Astrocyte (in vitro differentiated cells and primary cell): ENCODE results near the gene TP53. TPM values are rescaled to one million over a fixed set of nuclear protein-coding genes. Genes with fewer than 3 reads are reported as not detected.
A peak's percentile ranks its signal among the peaks of the same experiment; 100 is the strongest.

Experiments used
- DNase-seq: peaks from one replicate; pipeline ENCODE4 v3.0.0-alpha.2; 2010; ENCODE audit warnings: low read depth
- FAIRE-seq: peaks from 2 replicates; lab custom pipeline; 2011; peaks lifted over from hg19 to GRCh38; lab: Jason Lieb, UNC
- H2AFZ ChIP-seq: 2 replicates; pipeline ENCODE4 v1.6.0; 2012; ENCODE audit warnings: low read depth, low read length, inconsistent platforms
- H3K27ac ChIP-seq: 2 replicates; pipeline ENCODE4 v1.5.1; 2011; ENCODE audit warnings: low read depth, low read length, inconsistent platforms
- H3K27me3 ChIP-seq: 2 replicates; pipeline ENCODE4 v1.6.0; 2011; ENCODE audit warnings: low read length, inconsistent platforms; ENCODE audit not compliant: insufficient read depth
- H3K36me3 ChIP-seq: 2 replicates; pipeline ENCODE4 v1.5.1; 2011; ENCODE audit warnings: low read length, inconsistent platforms; ENCODE audit not compliant: insufficient read depth
- H3K4me1 ChIP-seq: 2 replicates; pipeline ENCODE4 v1.5.1; 2011; ENCODE audit warnings: low read length, inconsistent platforms; ENCODE audit not compliant: insufficient read depth
- H3K4me2 ChIP-seq: 2 replicates; pipeline ENCODE4 v1.6.0; 2012; ENCODE audit warnings: low read length, inconsistent platforms
- H3K4me3 ChIP-seq: 2 replicates; pipeline ENCODE4 v1.5.1; 2011; ENCODE audit warnings: low read depth, mild to moderate bottlenecking, low read length, inconsistent platforms; ENCODE audit not compliant: insufficient read depth
- H3K79me2 ChIP-seq: 2 replicates; pipeline ENCODE4 v1.6.0; 2012; ENCODE audit warnings: mild to moderate bottlenecking, low read length, inconsistent platforms; ENCODE audit not compliant: insufficient read depth
- H3K9ac ChIP-seq: 2 replicates; pipeline ENCODE4 v1.6.0; 2012; ENCODE audit warnings: mild to moderate bottlenecking, low read length, inconsistent platforms
- H3K9me3 ChIP-seq: 2 replicates; pipeline ENCODE4 v1.5.1; 2012; ENCODE audit warnings: low read depth, mild to moderate bottlenecking, low read length, inconsistent platforms; ENCODE audit not compliant: insufficient read depth
- H4K20me1 ChIP-seq: 2 replicates; pipeline ENCODE4 v1.6.0; 2012; ENCODE audit warnings: low read length, inconsistent platforms; ENCODE audit not compliant: insufficient read depth
- H3K27ac Mint-ChIP-seq: one replicate; pipeline ENCODE4 v1.8.0; 2021; ENCODE audit warnings: mild to moderate bottlenecking, mixed read lengths; ENCODE audit not compliant: unreplicated experiment
- H3K27me3 Mint-ChIP-seq: one replicate; pipeline ENCODE4 v1.8.0; 2021; ENCODE audit warnings: low read depth, mixed read lengths; ENCODE audit not compliant: unreplicated experiment
- H3K36me3 Mint-ChIP-seq: one replicate; pipeline ENCODE4 v1.8.0; 2021; ENCODE audit warnings: low read depth, mixed read lengths; ENCODE audit not compliant: unreplicated experiment
- H3K4me1 Mint-ChIP-seq: one replicate; pipeline ENCODE4 v1.8.0; 2021; ENCODE audit warnings: low read depth, mixed read lengths; ENCODE audit not compliant: unreplicated experiment
- H3K4me3 Mint-ChIP-seq: one replicate; pipeline ENCODE4 v1.8.0; 2021; ENCODE audit warnings: mild to moderate bottlenecking, moderate library complexity, mixed read lengths; ENCODE audit not compliant: unreplicated experiment
- H3K9me3 Mint-ChIP-seq: one replicate; pipeline ENCODE4 v1.8.0; 2021; ENCODE audit warnings: mild to moderate bottlenecking, mixed read lengths; ENCODE audit not compliant: unreplicated experiment
- EZH2 ChIP-seq: IDR thresholded peaks from 2 replicates; pipeline ENCODE4 v1.6.1; 2012; ENCODE audit warnings: mild to moderate bottlenecking, low read length, inconsistent platforms; ENCODE audit not compliant: insufficient read depth
- total RNA-seq: library from RNA; stranded (reverse); gene quantifications from 2 replicates; pipeline ENCODE4 v1.2.1, GENCODE V29; 2021
- TF ChIP-seq, protein P1 (sequence below): IDR thresholded peaks from 2 replicates; pipeline ENCODE4 v1.5.1; 2011; ENCODE audit warnings: low read depth, mild to moderate bottlenecking, inconsistent platforms, low read length, moderate library complexity; ENCODE audit not compliant: insufficient read depth

The TP53 gene
- total RNA-seq, 1 donor from 2014 or later: 94.4 TPM

DNA sequence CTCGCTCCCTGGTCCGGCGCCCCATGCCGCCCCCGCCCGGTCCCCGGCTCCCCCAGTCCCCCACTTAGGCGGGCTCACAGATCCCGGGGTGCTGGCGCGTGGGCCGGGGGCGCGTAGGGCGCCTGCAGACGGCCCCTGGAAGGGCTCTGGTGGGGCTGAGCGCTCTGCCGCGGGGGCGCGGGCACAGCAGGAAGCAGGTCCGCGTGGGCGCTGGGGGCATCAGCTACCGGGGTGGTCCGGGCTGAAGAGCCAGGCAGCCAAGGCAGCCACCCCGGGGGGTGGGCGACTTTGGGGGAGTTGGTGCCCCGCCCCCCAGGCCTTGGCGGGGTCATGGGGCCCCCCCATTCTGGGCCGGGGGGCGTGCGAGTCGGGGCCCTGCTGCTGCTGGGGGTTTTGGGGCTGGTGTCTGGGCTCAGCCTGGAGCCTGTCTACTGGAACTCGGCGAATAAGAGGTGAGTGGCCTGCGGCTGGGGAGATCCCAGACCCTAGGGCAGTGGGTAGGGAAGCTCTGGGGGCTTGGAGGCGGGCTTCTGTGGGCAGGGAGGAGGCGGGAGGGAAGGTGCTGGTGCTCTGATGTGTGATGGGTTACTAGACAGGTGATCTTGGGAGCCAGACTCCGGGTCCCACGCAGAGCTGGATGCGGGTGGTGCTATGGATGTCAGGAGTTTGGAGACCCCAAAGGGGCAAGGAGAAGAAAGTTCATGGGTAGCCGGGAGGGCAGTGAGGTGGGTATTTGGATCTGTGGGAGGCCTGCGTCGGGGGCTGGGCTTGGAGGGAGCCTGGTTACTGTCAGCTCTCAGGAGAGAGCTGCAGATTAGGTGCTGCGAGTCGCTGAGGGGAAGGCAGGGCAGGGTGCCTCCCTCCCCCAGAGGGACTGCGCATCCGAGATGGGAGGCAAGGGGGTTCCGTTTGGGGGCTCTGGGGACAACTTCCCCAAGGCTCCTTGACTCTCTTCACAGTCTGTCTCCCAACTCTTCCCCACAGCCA, 18.3 kb upstream of the TP53 start:
- peaks cover 2% of the 10 kb centered on the region for H3K36me3 Mint-ChIP-seq
- no peak overlapping the region for H2AFZ ChIP-seq
- FAIRE-seq (no peak), DNase-seq (no peak)
- H3K4me3 Mint-ChIP-seq: peak overlapping the region; percentile 81
- H3K27ac Mint-ChIP-seq: peak overlapping the region; percentile 44
- no peaks in the 10 kb centered on the region for H3K36me3 ChIP-seq
- peaks cover 4% of the 10 kb centered on the region for H4K20me1 ChIP-seq
- no peak overlapping the region for H3K27ac ChIP-seq
- H3K9ac ChIP-seq: peak overlapping the region; percentile 23
- H3K27me3 Mint-ChIP-seq: peaks cover 12% of the 10 kb centered on the region
- peaks cover 11% of the 10 kb centered on the region for H3K4me1 Mint-ChIP-seq
- TF ChIP-seq, protein P1, sequence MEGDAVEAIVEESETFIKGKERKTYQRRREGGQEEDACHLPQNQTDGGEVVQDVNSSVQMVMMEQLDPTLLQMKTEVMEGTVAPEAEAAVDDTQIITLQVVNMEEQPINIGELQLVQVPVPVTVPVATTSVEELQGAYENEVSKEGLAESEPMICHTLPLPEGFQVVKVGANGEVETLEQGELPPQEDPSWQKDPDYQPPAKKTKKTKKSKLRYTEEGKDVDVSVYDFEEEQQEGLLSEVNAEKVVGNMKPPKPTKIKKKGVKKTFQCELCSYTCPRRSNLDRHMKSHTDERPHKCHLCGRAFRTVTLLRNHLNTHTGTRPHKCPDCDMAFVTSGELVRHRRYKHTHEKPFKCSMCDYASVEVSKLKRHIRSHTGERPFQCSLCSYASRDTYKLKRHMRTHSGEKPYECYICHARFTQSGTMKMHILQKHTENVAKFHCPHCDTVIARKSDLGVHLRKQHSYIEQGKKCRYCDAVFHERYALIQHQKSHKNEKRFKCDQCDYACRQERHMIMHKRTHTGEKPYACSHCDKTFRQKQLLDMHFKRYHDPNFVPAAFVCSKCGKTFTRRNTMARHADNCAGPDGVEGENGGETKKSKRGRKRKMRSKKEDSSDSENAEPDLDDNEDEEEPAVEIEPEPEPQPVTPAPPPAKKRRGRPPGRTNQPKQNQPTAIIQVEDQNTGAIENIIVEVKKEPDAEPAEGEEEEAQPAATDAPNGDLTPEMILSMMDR: no peak
- TF ChIP-seq EZH2: peak; percentile 35
- peaks cover 16% of the 10 kb centered on the region for H3K4me1 ChIP-seq
- H3K9me3 ChIP-seq: no peaks in the 10 kb centered on the region
- H3K4me3 ChIP-seq: peak overlapping the region; percentile 47
- no peaks in the 10 kb centered on the region for H3K79me2 ChIP-seq
- H3K4me2 ChIP-seq: peak overlapping the region; percentile 86
- H3K9me3 Mint-ChIP-seq: peaks cover 2% of the 10 kb centered on the region
- H3K27me3 ChIP-seq: peaks cover 25% of the 10 kb centered on the region

GRCh38 chr17:7704601-7705268, 17.4 kb upstream of the TP53 start, which contains the start of gene EFNB3:
Gene EFNB3, plus strand, starts transcription at chr17:7705202. Its CDS starts 397 bp downstream, at chr17:7705599.
- Histone ChIP-seq H3K36me3 (no peaks in the 10 kb centered on the region), H3K9me3 (no peaks in the 10 kb centered on the region), H3K27me3 (peaks cover 25% of the 10 kb centered on the region), H3K9ac (peak within 1 kb of the TSS; percentile 23), H2AFZ (peak within 1 kb of the TSS; percentile 26), H3K27ac (no peak within 1 kb of the TSS), H3K79me2 (no peaks in the 10 kb centered on the region), H3K4me2 (peak within 1 kb of the TSS; percentile 86), H4K20me1 (peaks cover 4% of the 10 kb centered on the region), H3K4me3 (peak within 1 kb of the TSS; percentile 47), H3K4me1 (peaks cover 12% of the 10 kb centered on the region)
- FAIRE-seq: no peak
- Mint-ChIP-seq H3K9me3 (peaks cover 2% of the 10 kb centered on the region), H3K4me3 (peak within 1 kb of the TSS; percentile 86), H3K27ac (peak within 1 kb of the TSS; percentile 77), H3K36me3 (peaks cover 3% of the 10 kb centered on the region), H3K27me3 (peaks cover 12% of the 10 kb centered on the region), H3K4me1 (peaks cover 11% of the 10 kb centered on the region)
- no peak for TF ChIP-seq EZH2
- TF ChIP-seq, protein P1: no peak
- peak; percentile 32 for DNase-seq
